NCI-H2227 treated with DMSO at 0.1 percent for 48 hours (cell line): ENCODE data around the gene HAUS7.

ENCODE experiments used
- DNase-seq: peaks from one replicate; lab custom pipeline; 2025; lab: John Stamatoyannopoulos, UW

HAUS7 gene

GRCh38 chrX:153470411-153471363, at the start of gene HAUS7:
Gene HAUS7, minus strand, starts transcription at chrX:153470576. Its CDS starts 19 bp downstream, at chrX:153470557.
- DNase-seq = peak; percentile 91

- no peak for DNase-seq
Measured at GRCh38 chrX:153519569-153520286, 49.4 kb upstream of the HAUS7 start.

- no peak for DNase-seq
Measured at GRCh38 chrX:153517946-153518834, 47.8 kb upstream of the HAUS7 start.

GRCh38 chrX:153517423-153517822, 47.0 kb upstream of the HAUS7 start, which contains the start of gene ATP2B3:
Gene ATP2B3, plus strand, starts transcription at chrX:153517642. Its CDS starts 18,606 bp downstream, at chrX:153536248.
- no peak for DNase-seq

GRCh38 chrX:153516073-153516472, 45.7 kb upstream of the HAUS7 start:
- no peak for DNase-seq

GRCh38 chrX:153515435-153515834, 45.1 kb upstream of the HAUS7 start:
- DNase-seq = no peak

- DNase-seq = no peak
Measured at GRCh38 chrX:153514259-153514658, 43.9 kb upstream of the HAUS7 start.

GRCh38 chrX:153513265-153513664, 42.9 kb upstream of the HAUS7 start:
- DNase-seq = no peak

- no peak for DNase-seq
Measured at GRCh38 chrX:153512501-153512893, 42.1 kb upstream of the HAUS7 start.

GRCh38 chrX:153511784-153512500, 41.6 kb upstream of the HAUS7 start:
- no peak for DNase-seq

GRCh38 chrX:153510383-153510782, 40.0 kb upstream of the HAUS7 start:
- DNase-seq = no peak

- DNase-seq = no peak
Measured at GRCh38 chrX:153509592-153509991, 39.2 kb upstream of the HAUS7 start.

GRCh38 chrX:153507484-153508178, 37.3 kb upstream of the HAUS7 start:
- DNase-seq = peak; percentile 50

- DNase-seq = no peak
Measured at GRCh38 chrX:153505361-153505760, 35.0 kb upstream of the HAUS7 start.

- no peak for DNase-seq
Measured at GRCh38 chrX:153504445-153505016, 34.2 kb upstream of the HAUS7 start.

- no peak for DNase-seq
Measured at GRCh38 chrX:153502796-153503195, 32.4 kb upstream of the HAUS7 start.

GRCh38 chrX:153502131-153502530, 31.8 kb upstream of the HAUS7 start:
- DNase-seq = no peak

- no peak for DNase-seq
Measured at GRCh38 chrX:153501530-153501929, 31.2 kb upstream of the HAUS7 start.

GRCh38 chrX:153500676-153501280, 30.4 kb upstream of the HAUS7 start:
- DNase-seq = no peak

- no peak for DNase-seq
Measured at GRCh38 chrX:153499876-153500275, 29.5 kb upstream of the HAUS7 start.
